Trophoblast cell (in vitro differentiated cells and primary cell): ENCODE measurements around the gene VKORC1L1.
"Not testable (repeated sequence)": the region's sequence is repeated elsewhere in the genome, so short reads cannot be mapped to it uniquely, and the experiment has no call there.

Source experiments
- DNase-seq, 2 donors: peaks; one replicate each; pipeline ENCODE4 v3.0.0-alpha.2; 2016
- H2AFZ ChIP-seq: 2 replicates; pipeline ENCODE4 v1.6.1; 2013; ENCODE audit warnings: low read length, moderate library complexity, mild to moderate bottlenecking; ENCODE audit not compliant: insufficient read depth, poor library complexity
- H2AK5ac ChIP-seq: 2 replicates; pipeline ENCODE4 v1.6.1; 2013; ENCODE audit warnings: mild to moderate bottlenecking, low read length
- H2BK120ac ChIP-seq: 2 replicates; pipeline ENCODE4 v1.6.1; 2013; ENCODE audit warnings: low read length, mild to moderate bottlenecking, moderate library complexity; ENCODE audit not compliant: insufficient read depth, poor library complexity
- H2BK12ac ChIP-seq: 2 replicates; pipeline ENCODE4 v1.6.1; 2013; ENCODE audit warnings: mild to moderate bottlenecking, low read length, moderate library complexity
- H2BK5ac ChIP-seq: 2 replicates; pipeline ENCODE4 v1.6.1; 2013; ENCODE audit warnings: low read length, low read depth, moderate library complexity, mild to moderate bottlenecking; ENCODE audit not compliant: poor library complexity
- H3K14ac ChIP-seq: 2 replicates; pipeline ENCODE4 v1.6.1; 2013; ENCODE audit warnings: mild to moderate bottlenecking, low read length
- H3K18ac ChIP-seq: 2 replicates; pipeline ENCODE4 v1.6.1; 2013; ENCODE audit warnings: mild to moderate bottlenecking, low read length
- H3K23ac ChIP-seq: 2 replicates; pipeline ENCODE4 v1.6.1; 2013; ENCODE audit warnings: low read length
- H3K27ac ChIP-seq: 2 replicates; pipeline ENCODE4 v1.5.1; 2013; ENCODE audit warnings: low read depth, mild to moderate bottlenecking, inconsistent platforms, low read length, moderate library complexity
- H3K27me3 ChIP-seq: 2 replicates; pipeline ENCODE4 v1.6.1; 2013; ENCODE audit warnings: inconsistent platforms, mild to moderate bottlenecking, low read length, moderate library complexity; ENCODE audit not compliant: insufficient read depth
- H3K36me3 ChIP-seq, 2 experiments: 1 replicate in 1 of 2; 2 replicates in 1 of 2; pipeline ENCODE4 v1.6.1; 2013; ENCODE audit warnings: low read length in 2 of 2, mild to moderate bottlenecking in 2 of 2, moderate library complexity in 1 of 2; ENCODE audit not compliant: insufficient read depth in 2 of 2, control insufficient read depth in 1 of 2
- H3K4ac ChIP-seq: 2 replicates; pipeline ENCODE4 v1.6.1; 2013; ENCODE audit warnings: low read depth, mild to moderate bottlenecking, low read length, moderate library complexity
- H3K4me1 ChIP-seq, 2 experiments: 1 replicate in 1 of 2; 2 replicates in 1 of 2; pipeline ENCODE4 v1.6.1; 2013; ENCODE audit warnings: low read length in 2 of 2, mild to moderate bottlenecking in 2 of 2, moderate library complexity in 1 of 2; ENCODE audit not compliant: insufficient read depth in 2 of 2, control insufficient read depth in 1 of 2
- H3K4me2 ChIP-seq: 2 replicates; pipeline ENCODE4 v1.6.1; 2013; ENCODE audit warnings: inconsistent platforms, mild to moderate bottlenecking, low read length, moderate library complexity
- H3K4me3 ChIP-seq: 2 replicates; pipeline ENCODE4 v1.5.1; 2013; ENCODE audit warnings: mild to moderate bottlenecking, low read depth, low read length, inconsistent platforms
- H3K79me1 ChIP-seq: one replicate; pipeline ENCODE4 v1.6.1; 2013; ENCODE audit warnings: low read length
- H3K79me2 ChIP-seq: 2 replicates; pipeline ENCODE4 v1.6.1; 2013; ENCODE audit warnings: low read length, mild to moderate bottlenecking; ENCODE audit not compliant: control insufficient read depth, insufficient read depth, poor library complexity
- H3K9ac ChIP-seq: 2 replicates; pipeline ENCODE4 v1.6.1; 2013; ENCODE audit warnings: mild to moderate bottlenecking, low read length
- H3K9me3 ChIP-seq: 2 replicates; pipeline ENCODE4 v1.6.1; 2013; ENCODE audit warnings: low read depth, mild to moderate bottlenecking, control low read depth, inconsistent platforms, low read length; ENCODE audit not compliant: insufficient read depth
- H4K12ac ChIP-seq: 2 replicates; pipeline ENCODE4 v1.6.1; 2013; ENCODE audit warnings: low read depth, mild to moderate bottlenecking, low read length, moderate library complexity
- H4K8ac ChIP-seq: 2 replicates; pipeline ENCODE4 v1.6.1; 2013; ENCODE audit warnings: low read depth, mild to moderate bottlenecking, low read length, moderate library complexity
- H4K91ac ChIP-seq: one replicate; pipeline ENCODE4 v1.6.1; 2013; ENCODE audit warnings: low read depth, mild to moderate bottlenecking, low read length, moderate library complexity
- WGBS: extraction: QIAGEN DNeasy Blood & Tissue Kit; methylation state at CpG from one replicate; pipeline ENCODE4 v1.1.7; 2013; ENCODE audit warnings: missing lambda C conversion rate; ENCODE audit not compliant: insufficient read length, insufficient coverage; ENCODE audit errors: extremely low coverage; 5-methylcytosine and 5-hydroxymethylcytosine counted together

Gene VKORC1L1

DNA sequence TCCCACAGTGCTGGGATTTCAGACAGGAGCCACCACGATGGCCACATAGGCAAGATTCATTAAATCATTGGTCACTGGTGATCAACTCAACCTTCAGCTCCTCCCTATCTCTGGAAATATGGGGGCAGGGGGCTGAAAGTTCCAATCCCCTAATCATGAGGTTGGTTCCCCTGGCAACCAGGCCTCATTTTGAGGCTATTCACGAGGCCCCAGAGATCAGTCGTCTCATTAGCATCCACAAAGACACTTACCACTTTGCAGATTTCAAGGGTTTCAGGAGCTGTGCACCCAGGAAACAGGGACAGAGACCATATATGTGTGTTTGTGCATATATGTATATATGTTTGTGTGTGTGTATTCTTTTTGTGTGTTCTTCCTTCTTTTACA, 116.8 kb downstream of the VKORC1L1 start:
- no peaks in the 10 kb centered on the region for H3K79me2 ChIP-seq
- H3K4me1 ChIP-seq, result no peaks in the 10 kb centered on the region
- H4K91ac ChIP-seq, result no peak overlapping the region
- no peak overlapping the region for H3K14ac ChIP-seq
- no peak overlapping the region for H3K23ac ChIP-seq
- no peak overlapping the region for H3K18ac ChIP-seq
- no peak overlapping the region for H4K8ac ChIP-seq
- no peak overlapping the region for H3K4me2 ChIP-seq
- no peak overlapping the region for H3K4ac ChIP-seq
- H3K27ac ChIP-seq, result no peak overlapping the region
- no peak overlapping the region for H2BK5ac ChIP-seq
- H3K9ac ChIP-seq, result no peak overlapping the region
- H2AK5ac ChIP-seq, result no peak overlapping the region
- no peak overlapping the region for H2AFZ ChIP-seq
- no peak overlapping the region for H2BK120ac ChIP-seq
- DNase-seq, result no peak
- no peak overlapping the region for H3K4me3 ChIP-seq
- no peak overlapping the region for H2BK12ac ChIP-seq
- no CpG with 5 or more reads among the region's 3 CpGs for WGBS
- H3K27me3 ChIP-seq, result no peaks in the 10 kb centered on the region
- H3K9me3 ChIP-seq, result no peaks in the 10 kb centered on the region
- H4K12ac ChIP-seq, result no peak overlapping the region
- no peaks in the 10 kb centered on the region for H3K79me1 ChIP-seq
- no peaks in the 10 kb centered on the region for H3K36me3 ChIP-seq

DNA sequence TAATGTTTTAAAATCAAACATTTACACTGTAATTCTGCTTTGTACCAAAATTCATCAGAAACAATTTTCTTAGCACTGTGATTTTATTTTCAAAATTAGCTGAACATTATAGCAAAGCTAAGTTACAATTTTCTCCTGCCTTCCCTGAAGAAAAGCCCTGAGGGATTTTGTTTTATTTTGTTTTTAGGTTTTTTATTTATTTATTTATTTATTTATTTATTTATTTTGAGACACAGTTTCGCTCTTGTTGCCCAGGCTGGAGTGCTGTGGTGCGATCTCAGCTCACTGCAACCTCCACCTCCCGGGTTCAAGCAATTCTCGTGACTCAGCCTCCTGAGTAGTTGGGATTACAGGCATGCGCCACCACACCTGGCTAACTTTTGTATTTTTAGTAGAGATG, 119.0 kb downstream of the VKORC1L1 start:
- H3K27ac ChIP-seq, H3K9ac ChIP-seq, H4K8ac ChIP-seq, H2AFZ ChIP-seq, H3K4me2 ChIP-seq, H4K91ac ChIP-seq, H3K36me3 ChIP-seq, H3K9me3 ChIP-seq, H3K18ac ChIP-seq, H2AK5ac ChIP-seq, H3K14ac ChIP-seq, H3K4me1 ChIP-seq, H3K23ac ChIP-seq, H3K79me2 ChIP-seq, H3K79me1 ChIP-seq, H2BK120ac ChIP-seq, DNase-seq, H2BK5ac ChIP-seq, H2BK12ac ChIP-seq, H3K4me3 ChIP-seq, H4K12ac ChIP-seq, H3K4ac ChIP-seq, H3K27me3 ChIP-seq: not testable (repeated sequence)
- WGBS, result no CpG with 5 or more reads among the region's 5 CpGs

DNA sequence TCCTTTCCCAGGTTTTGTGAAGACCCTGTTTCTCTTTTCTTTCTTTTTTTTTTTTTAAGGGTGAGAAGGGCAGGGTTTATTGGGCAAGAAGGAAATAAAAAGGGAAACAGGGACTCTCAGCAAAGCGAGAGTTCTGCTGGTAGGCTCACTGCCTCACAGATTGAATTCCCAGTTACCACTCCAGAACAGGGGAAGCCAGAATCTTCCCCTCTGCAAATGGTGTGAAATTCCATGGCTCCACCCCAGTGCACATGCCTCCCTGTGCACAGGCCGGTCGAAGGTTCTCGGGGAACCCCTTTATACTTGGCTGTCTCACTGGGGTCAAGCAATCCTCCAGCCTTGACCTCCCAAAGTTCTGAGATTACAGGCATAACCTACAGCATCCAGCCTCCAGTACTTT, 119.7 kb downstream of the VKORC1L1 start:
- WGBS, result no CpG with 5 or more reads among the region's 4 CpGs
- H3K9ac ChIP-seq, result no peak overlapping the region

DNA sequence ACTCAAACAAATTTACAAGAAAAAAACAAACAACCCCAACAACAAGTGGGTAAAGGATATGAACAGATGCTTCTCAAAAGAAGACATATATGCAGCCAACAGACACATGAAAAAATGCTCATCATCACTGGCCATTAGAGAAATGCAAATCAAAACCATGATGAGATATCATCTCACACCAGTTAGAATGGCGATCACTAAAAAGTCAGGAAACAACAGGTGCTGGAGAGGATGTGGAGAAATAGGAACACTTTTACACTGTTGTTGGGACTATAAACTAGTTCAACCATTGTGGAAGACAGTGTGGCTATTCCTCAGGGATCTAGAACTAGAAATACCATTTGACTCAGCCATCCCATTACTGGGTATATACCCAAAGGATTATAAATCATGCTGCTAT, 122.1 kb downstream of the VKORC1L1 start:
- not testable (repeated sequence) for H3K4me1 ChIP-seq, H2BK12ac ChIP-seq, H3K4ac ChIP-seq, H3K79me1 ChIP-seq, H4K91ac ChIP-seq, H3K4me3 ChIP-seq, H3K9ac ChIP-seq, H3K14ac ChIP-seq, H3K79me2 ChIP-seq, H3K23ac ChIP-seq, H4K8ac ChIP-seq, H4K12ac ChIP-seq, H3K27ac ChIP-seq, H3K27me3 ChIP-seq, DNase-seq, H2BK5ac ChIP-seq, H2AFZ ChIP-seq, H3K18ac ChIP-seq, H3K36me3 ChIP-seq, H3K4me2 ChIP-seq, H3K9me3 ChIP-seq, H2BK120ac ChIP-seq, H2AK5ac ChIP-seq
- WGBS, result no CpG with 5 or more reads among the region's 1 CpG

More for the DNA sequence above, 119.7 kb downstream of the VKORC1L1 start:
- H3K23ac ChIP-seq, result no peak overlapping the region
- H3K79me1 ChIP-seq, result no peaks in the 10 kb centered on the region
- no peak overlapping the region for H3K4me2 ChIP-seq
- no peaks in the 10 kb centered on the region for H3K9me3 ChIP-seq
- no peak overlapping the region for H3K4ac ChIP-seq
- H3K27me3 ChIP-seq, result no peaks in the 10 kb centered on the region
- DNase-seq, result no peak
- no peak overlapping the region for H4K91ac ChIP-seq
- no peak overlapping the region for H2BK120ac ChIP-seq
- H3K4me3 ChIP-seq, result no peak overlapping the region
- H3K36me3 ChIP-seq, result no peaks in the 10 kb centered on the region
- no peaks in the 10 kb centered on the region for H3K4me1 ChIP-seq
- H2AFZ ChIP-seq, result no peak overlapping the region
- no peak overlapping the region for H4K8ac ChIP-seq
- no peak overlapping the region for H3K18ac ChIP-seq
- H4K12ac ChIP-seq, result no peak overlapping the region
- H2BK5ac ChIP-seq, result no peak overlapping the region
- H3K14ac ChIP-seq, result no peak overlapping the region
- no peak overlapping the region for H2BK12ac ChIP-seq
- no peaks in the 10 kb centered on the region for H3K79me2 ChIP-seq
- no peak overlapping the region for H3K27ac ChIP-seq
- H2AK5ac ChIP-seq, result no peak overlapping the region
